ENCODE data around the gene DGKB. TPM values are rescaled to one million over a fixed set of nuclear protein-coding genes. Genes with fewer than 3 reads are reported as not detected.

The DGKB gene
- polyA plus RNA-seq, 1 donor (not counting 4 experiments of a cell fraction or from before 2014, with no cell fraction given) = 0.01 TPM

- H3K4me2 ChIP-seq (ENCODE audit: control insufficient read depth, extremely low read depth, insufficient read depth, low read depth, low read length) = no peak overlapping the region
- no peak for FAIRE-seq
- H3K27me3 ChIP-seq (ENCODE audit: control insufficient read depth, extremely low read depth, insufficient read depth, low read length) = no peaks in the 10 kb centered on the region
Measured at GRCh38 chr7:14776266-14776665, 126.3 kb downstream of the DGKB start.

GRCh38 chr7:14773729-14774271, 128.8 kb downstream of the DGKB start:
- Histone ChIP-seq H3K4me1 (ENCODE audit: control insufficient read depth, extremely low read depth, insufficient read depth, low read length) (no peaks in the 10 kb centered on the region), H3K79me2 (ENCODE audit: control insufficient read depth, insufficient read depth, low read length) (no peaks in the 10 kb centered on the region), H3K4me3 (ENCODE audit: control insufficient read depth in 2 of 3, extremely low read depth in 1 of 3, insufficient read depth in 2 of 3, low read depth in 1 of 3, low read length in 3 of 3) (no peak overlapping the region), H2AFZ (ENCODE audit: control insufficient read depth, low read length) (no peak overlapping the region), H3K4me2 (ENCODE audit: control insufficient read depth, extremely low read depth, insufficient read depth, low read depth, low read length) (no peak overlapping the region), H3K9me1 (ENCODE audit: control insufficient read depth, extremely low read depth, insufficient read depth, low read length) (no peaks in the 10 kb centered on the region), H3K27me3 (ENCODE audit: control insufficient read depth, extremely low read depth, insufficient read depth, low read length) (no peaks in the 10 kb centered on the region), H3K9me3 (ENCODE audit: control insufficient read depth, low read depth, low read length) (no peaks in the 10 kb centered on the region), H3K27ac (ENCODE audit: control insufficient read depth, insufficient read depth, low read length) (no peak overlapping the region), H4K20me1 (ENCODE audit: control insufficient read depth, extremely low read depth, insufficient read depth, low read length) (no peaks in the 10 kb centered on the region), H3K9ac (ENCODE audit: control insufficient read depth, extremely low read depth, insufficient read depth, low read length) (no peak overlapping the region), H3K36me3 (ENCODE audit: control insufficient read depth in 2 of 2, extremely low read depth in 1 of 2, insufficient read depth in 2 of 2, low read length in 2 of 2) (no peaks in the 10 kb centered on the region)
- TF ChIP-seq EZH2 (IDR thresholded peaks at IDR 0.05; ENCODE audit: low read length) = no peak
- TF ChIP-seq, protein P1, sequence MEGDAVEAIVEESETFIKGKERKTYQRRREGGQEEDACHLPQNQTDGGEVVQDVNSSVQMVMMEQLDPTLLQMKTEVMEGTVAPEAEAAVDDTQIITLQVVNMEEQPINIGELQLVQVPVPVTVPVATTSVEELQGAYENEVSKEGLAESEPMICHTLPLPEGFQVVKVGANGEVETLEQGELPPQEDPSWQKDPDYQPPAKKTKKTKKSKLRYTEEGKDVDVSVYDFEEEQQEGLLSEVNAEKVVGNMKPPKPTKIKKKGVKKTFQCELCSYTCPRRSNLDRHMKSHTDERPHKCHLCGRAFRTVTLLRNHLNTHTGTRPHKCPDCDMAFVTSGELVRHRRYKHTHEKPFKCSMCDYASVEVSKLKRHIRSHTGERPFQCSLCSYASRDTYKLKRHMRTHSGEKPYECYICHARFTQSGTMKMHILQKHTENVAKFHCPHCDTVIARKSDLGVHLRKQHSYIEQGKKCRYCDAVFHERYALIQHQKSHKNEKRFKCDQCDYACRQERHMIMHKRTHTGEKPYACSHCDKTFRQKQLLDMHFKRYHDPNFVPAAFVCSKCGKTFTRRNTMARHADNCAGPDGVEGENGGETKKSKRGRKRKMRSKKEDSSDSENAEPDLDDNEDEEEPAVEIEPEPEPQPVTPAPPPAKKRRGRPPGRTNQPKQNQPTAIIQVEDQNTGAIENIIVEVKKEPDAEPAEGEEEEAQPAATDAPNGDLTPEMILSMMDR (optimal IDR thresholded peaks at IDR 0.05 in 1 of 3, IDR thresholded peaks at IDR 0.05 in 1 of 3, conservative IDR thresholded peaks at IDR 0.05 in 1 of 3; ENCODE audit: extremely low read depth in 1 of 3, insufficient read depth in 2 of 3, low read length in 3 of 3) = no peak
- dilution Hi-C loops (cut with MboI; ENCODE audit: extremely low pct_ligation_motif_present, low sequenced_read_pairs) = no loop called here
- FAIRE-seq (no peak), DNase-seq (ENCODE audit: low read depth, low spot score) (no peak)

More at GRCh38 chr7:14776266-14776665, 126.3 kb downstream of the DGKB start:
- no peaks in the 10 kb centered on the region for H4K20me1 ChIP-seq (ENCODE audit: control insufficient read depth, extremely low read depth, insufficient read depth, low read length)
- TF ChIP-seq, protein P1 (optimal IDR thresholded peaks at IDR 0.05 in 1 of 3, IDR thresholded peaks at IDR 0.05 in 1 of 3, conservative IDR thresholded peaks at IDR 0.05 in 1 of 3; ENCODE audit: extremely low read depth in 1 of 3, insufficient read depth in 2 of 3, low read length in 3 of 3) = no peak
- no peak for TF ChIP-seq EZH2 (IDR thresholded peaks at IDR 0.05; ENCODE audit: low read length)
- no peaks in the 10 kb centered on the region for H3K36me3 ChIP-seq (ENCODE audit: control insufficient read depth in 2 of 2, extremely low read depth in 1 of 2, insufficient read depth in 2 of 2, low read length in 2 of 2)
- dilution Hi-C loops (cut with MboI; ENCODE audit: extremely low pct_ligation_motif_present, low sequenced_read_pairs) = no loop called here
- no peak overlapping the region for H2AFZ ChIP-seq (ENCODE audit: control insufficient read depth, low read length)
- no peaks in the 10 kb centered on the region for H3K79me2 ChIP-seq (ENCODE audit: control insufficient read depth, insufficient read depth, low read length)
- no peak for DNase-seq (ENCODE audit: low read depth, low spot score)
- no peaks in the 10 kb centered on the region for H3K4me1 ChIP-seq (ENCODE audit: control insufficient read depth, extremely low read depth, insufficient read depth, low read length)
- no peak overlapping the region for H3K4me3 ChIP-seq (ENCODE audit: control insufficient read depth in 2 of 3, extremely low read depth in 1 of 3, insufficient read depth in 2 of 3, low read depth in 1 of 3, low read length in 3 of 3)
- no peaks in the 10 kb centered on the region for H3K9me1 ChIP-seq (ENCODE audit: control insufficient read depth, extremely low read depth, insufficient read depth, low read length)
- no peak overlapping the region for H3K9ac ChIP-seq (ENCODE audit: control insufficient read depth, extremely low read depth, insufficient read depth, low read length)
- no peaks in the 10 kb centered on the region for H3K9me3 ChIP-seq (ENCODE audit: control insufficient read depth, low read depth, low read length)
- H3K27ac ChIP-seq (ENCODE audit: control insufficient read depth, insufficient read depth, low read length) = no peak overlapping the region

Measured in keratinocyte (primary cell).